HG02938 (cell line): ENCODE measurements around the gene PTGS2.
A peak's percentile ranks its signal among the peaks of the same experiment; 100 is the strongest.

Source experiments
- ATAC-seq: cut with Tn5 transposase; IDR thresholded peaks from one replicate; pipeline ENCODE4 v1.9.1; 2021; ENCODE audit warnings: mild to moderate bottlenecking, moderate library complexity; ENCODE audit not compliant: unreplicated experiment

Gene PTGS2

DNA sequence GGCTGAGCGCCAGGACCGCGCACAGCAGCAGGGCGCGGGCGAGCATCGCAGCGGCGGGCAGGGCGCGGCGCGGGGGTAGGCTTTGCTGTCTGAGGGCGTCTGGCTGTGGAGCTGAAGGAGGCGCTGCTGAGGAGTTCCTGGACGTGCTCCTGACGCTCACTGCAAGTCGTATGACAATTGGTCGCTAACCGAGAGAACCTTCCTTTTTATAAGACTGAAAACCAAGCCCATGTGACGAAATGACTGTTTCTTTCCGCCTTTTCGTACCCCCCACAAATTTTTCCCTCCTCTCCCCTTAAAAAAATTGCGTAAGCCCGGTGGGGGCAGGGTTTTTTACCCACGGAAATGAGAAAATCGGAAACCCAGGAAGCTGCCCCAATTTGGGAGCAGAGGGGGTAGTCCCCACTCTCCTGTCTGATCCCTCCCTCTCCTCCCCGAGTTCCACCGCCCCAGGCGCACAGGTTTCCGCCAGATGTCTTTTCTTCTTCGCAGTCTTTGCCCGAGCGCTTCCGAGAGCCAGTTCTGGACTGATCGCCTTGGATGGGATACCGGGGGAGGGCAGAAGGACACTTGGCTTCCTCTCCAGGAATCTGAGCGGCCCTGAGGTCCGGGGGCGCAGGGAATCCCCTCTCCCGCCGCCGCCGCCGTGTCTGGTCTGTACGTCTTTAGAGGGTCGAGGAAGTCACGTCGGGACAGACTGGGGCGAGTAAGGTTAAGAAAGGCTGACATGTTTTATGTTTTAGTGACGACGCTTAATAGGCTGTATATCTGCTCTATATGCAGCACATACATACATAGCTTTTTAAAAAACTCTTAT is at the start of gene PTGS2:
Gene PTGS2 (minus strand): TSS at position 179 of the 817 bp plus-strand sequence. CDS start 133 bp downstream, at position 46.
- peak; percentile 92 for ATAC-seq

DNA sequence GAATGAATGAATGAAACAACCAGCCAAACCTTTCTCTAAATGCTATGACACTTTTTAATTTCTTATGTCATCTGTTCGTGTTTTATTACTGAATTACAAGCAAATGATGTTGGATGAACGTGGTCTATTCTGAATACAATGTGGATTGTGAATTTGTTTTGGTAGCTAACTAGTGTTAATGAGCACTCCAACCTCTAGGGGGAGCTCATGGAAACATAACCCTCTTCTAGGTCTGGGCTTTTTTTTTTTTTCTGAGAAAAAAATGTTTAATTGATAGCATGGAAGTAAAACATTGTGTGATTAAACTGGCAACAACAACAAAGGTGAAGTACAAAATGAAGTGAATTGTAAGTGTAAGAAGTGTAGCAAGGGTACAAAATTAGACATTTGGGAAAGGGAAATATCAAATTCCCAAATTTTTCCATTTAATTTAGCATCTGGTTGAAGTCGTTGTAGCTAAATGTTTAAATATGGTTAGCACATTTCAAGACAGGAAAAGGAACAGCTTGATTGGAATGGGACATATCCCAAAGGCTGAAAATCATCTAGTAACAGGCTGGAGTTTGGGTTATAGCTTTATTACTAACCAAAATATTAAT is 42.6 kb upstream of the PTGS2 start:
- peak; percentile 83 for ATAC-seq

DNA sequence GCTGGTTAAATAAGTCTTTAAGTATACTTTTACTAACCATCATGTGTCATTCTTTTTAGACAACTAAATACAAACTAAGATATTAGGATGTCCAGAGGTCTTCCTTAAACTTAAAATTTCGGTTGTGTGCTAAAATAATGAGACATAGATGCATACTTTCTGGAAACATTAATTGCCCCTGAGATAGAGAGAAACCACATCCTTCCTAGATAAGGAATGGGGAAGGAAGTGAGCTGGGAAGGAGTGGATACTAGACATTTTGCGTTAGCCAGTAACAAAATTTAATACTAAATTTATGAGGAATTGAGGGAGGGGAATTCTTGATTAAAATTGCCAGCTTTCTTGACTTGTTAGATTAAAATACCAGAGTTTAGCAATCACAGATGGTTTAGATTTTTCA is 37.1 kb upstream of the PTGS2 start:
- ATAC-seq: no peak

DNA sequence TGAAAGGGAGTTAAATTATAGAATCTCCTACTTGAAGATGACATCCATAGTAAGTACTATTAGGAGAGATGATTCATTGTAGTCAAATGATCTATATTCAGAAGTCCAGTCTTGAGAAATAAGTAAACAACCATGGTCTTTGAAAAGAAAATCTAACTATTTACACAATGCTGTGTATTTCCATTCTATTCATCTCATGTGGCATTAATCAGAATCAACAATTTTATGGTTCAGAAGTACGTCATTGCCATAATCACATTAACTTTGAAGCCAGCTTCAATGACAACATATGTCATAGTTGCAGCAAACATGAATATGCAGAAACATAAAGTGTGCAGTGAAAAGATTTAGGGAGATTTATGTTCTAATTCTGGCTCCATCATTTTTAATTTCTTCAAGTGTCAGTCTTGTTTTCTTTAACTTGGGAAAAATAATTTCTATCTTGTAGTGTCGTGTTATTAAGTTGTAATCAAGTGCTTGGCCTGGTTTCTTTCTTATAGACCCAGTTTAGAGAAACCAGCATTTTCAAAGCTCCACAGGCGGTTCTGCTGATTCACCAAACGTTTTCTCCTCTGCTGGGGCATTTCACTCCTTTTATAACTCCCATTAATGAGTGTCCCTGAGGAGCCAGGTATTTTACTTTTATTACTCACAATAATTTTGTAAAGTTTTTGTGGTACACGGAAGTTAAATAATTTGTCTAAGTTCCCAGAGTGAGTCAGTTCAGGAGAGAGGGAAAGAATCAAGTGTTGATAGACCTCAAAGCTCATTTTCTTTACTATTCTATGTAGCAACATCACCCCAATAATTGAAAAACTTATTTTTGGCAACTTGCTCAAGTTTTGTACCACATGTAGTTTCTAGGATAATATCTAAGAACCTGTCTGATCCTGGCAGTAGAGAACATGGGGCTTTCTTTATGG is 35.9 kb upstream of the PTGS2 start:
- ATAC-seq: no peak

DNA sequence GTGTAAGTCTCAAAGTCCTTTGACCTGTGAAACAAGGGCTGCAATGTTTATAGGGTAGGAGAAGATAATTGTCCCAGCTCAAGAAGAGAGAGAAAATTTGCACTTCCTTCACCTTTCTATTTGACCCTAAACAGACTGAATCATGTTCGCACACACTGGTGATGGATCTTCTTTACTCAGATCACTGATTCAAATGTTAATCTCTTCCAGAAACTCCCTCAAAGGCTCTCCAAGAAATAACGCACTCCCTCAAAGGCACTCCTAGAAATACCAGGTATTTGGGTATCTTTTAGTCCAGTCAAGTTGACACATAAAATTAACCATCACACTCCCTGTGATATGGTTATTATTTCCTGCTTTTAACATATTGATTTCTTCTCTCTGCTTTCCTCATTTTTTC is 30.5 kb upstream of the PTGS2 start:
- no peak for ATAC-seq

DNA sequence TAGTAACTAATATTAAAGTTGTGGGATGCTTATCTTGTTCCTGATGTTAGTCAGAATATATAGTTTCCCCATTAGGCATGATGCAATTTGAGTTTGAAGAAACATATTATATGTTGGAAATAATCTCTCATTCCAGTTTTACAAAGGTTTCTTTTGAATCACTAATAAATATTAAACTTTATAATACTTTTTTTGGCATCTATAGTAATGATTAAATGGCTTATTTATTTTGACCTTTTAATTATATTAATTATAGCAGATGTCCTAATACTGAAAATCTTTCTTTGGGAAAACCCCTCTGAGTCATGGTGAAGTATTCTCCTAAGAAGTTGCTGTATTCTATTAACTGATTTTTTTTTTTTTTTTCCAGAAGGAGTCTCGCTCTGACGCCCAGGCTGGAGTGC is 28.5 kb upstream of the PTGS2 start:
- ATAC-seq: no peak

DNA sequence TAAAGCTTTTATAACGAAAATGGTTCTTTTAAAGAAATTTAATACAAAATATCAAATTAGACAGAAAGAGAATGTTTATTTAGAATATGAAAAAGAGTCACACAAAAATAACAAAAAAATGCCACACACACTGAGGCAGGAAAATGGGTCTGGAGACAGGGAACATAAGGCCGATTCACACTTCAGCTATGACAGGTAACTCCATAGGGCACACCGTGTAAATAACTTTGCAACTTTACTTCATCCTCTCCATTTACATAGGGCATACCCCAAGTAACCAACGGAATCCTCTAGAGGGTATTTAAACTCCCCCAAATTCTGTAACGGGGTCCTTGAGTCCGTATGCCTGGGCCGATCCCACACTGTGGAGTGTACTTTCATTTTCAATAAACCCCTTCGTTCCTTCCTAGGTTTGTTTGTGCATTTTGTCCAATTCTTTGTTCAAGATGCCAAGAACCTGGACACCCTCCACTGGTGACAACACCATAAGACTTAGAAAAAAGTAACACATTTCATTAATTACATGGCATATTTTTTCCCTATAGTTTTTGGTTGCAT is 23.1 kb upstream of the PTGS2 start:
- ATAC-seq: no peak

DNA sequence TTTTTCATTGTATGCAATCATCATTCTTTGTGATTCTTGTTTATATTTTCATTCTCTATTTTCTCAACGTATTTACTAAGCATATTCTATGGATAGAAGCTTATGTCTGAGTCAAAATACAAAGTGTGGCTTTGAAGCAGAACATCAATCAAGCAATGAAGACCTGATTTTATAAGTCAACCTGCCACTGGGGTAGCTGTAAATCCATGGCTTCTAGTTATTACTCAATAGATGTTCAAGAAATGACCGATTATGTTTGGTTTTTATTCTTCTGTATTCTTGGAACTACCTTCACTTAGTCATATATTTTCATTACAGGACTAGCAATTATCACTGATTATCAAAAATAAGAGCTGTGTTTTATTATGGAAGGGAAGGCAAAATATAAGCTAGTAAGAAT is 20.5 kb upstream of the PTGS2 start:
- ATAC-seq: no peak

DNA sequence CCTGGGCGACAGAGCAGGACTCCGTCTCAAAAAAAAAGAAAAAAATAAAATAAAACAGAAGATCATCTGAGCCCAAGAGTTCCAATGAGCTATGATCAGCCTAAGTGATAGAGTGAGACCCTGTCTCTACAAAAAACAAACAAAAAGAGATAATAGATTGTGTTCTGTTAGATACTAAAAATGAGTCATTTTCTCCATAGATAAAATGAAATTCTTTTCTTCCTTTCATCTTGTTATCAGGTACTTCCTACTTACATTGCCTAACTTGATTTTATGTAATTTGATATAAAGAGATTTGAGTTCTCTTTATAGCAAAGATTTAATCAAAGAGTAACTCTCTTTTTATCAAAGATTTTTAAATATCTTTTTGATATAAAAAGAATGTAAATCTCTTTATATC is 19.3 kb upstream of the PTGS2 start:
- ATAC-seq: no peak

DNA sequence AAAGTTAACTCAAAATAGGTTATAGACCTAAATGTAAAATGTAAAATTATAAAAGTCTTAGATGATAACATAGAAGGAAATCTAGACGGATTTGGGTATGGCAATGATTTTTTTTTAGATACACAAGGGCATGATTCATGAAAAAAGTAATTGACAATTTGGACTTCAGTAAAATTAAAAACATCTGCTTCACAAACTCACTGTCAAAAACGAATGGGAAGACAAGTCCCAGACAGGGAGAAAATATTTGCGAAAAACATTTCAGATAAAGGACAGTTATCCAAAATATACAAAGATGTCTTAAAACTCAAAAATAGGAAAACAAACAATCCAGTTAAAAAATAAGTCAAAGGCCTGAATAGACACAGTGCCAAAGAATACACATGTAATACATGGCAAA is 9.7 kb upstream of the PTGS2 start:
- ATAC-seq: no peak

DNA sequence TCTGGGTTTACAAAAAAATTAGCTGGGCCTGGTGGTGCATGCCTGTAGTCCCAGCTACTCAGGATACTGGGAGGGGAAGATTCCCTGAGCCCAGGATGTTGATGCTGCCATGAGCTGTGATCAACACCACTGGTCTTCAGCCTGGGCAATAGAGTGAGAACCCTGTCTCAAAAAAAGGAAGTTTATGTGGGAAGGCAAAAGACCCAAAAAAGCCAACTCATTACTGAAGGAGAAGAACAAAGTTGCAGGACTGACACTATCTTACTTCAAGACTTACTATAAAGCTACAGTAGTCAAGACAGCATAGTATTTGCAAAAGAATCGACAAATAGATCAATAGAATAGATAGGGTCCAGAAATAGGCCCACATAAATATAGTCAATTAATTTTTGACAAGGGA is 9.2 kb upstream of the PTGS2 start:
- no peak for ATAC-seq

DNA sequence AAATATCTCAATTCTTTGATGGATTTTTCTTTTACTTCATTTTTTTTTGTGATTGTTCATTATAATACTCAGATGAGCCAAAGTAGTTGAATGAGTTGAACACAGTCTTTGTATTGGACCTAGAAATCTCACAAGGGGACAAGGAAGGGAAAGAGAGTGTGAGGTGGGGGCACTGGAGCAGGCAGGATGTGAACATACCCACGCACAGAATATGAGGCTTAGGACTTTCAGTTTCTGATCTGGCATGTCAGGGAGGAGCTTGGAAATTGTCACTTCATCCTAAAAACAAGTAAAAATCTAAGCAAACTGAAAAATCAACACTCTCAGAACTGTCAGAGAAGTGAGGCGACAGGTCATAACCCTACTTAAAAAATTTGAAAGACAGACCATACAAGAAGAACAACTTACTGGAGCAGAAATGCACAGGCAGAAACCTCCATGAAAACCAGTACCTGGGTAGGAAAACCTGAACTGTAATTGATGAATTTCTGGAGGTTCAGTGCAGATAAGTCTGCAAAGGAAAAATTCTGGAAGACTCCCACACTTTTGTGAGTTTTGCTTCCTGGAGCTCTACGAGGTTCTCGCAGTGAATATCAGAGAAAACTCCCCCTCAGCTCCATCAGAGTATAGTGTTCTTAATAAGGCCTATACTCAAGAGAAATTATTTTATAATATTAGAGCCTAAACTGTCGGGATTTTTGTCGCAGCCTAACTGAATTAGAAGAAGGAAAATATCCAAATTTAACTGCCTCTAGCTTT is 3.6 kb upstream of the PTGS2 start:
- ATAC-seq: no peak

DNA sequence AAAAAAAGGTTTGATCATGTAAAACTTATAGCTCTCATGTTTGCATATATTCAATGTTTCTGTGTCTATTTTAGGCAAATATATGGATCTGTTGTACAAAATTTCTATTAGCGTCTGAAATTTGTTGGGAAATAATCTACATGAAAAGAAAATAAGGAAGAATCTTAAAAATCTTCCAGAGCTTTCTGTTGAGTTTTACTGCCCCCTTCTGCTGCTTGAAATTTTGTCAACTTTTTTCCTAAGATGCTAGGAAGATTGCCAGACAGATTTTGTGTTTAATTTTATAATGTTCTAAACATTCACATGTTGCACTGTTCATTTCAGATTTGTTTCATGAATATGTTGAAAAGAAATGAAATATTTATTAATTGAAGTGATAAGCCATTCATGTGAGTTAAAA is 2.5 kb upstream of the PTGS2 start:
- ATAC-seq: no peak

DNA sequence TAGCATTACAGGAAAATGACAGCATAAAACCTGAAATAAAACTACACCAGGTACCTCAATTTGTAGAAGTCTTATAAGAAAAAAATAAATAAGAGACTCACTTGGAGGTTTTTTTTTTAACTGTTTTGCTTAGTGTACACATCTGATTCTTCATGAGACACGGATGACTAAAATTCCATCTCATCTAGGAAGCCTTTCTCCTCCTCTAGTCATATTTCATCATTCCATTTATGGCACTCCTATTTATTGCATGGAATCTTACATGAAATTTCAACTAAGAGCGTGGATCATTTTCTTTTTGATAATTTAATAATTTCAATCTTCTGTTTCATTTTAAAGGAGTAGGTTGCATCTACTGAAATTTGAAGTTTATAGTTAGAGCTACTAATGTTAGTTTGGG is 1.6 kb upstream of the PTGS2 start:
- ATAC-seq: no peak

DNA sequence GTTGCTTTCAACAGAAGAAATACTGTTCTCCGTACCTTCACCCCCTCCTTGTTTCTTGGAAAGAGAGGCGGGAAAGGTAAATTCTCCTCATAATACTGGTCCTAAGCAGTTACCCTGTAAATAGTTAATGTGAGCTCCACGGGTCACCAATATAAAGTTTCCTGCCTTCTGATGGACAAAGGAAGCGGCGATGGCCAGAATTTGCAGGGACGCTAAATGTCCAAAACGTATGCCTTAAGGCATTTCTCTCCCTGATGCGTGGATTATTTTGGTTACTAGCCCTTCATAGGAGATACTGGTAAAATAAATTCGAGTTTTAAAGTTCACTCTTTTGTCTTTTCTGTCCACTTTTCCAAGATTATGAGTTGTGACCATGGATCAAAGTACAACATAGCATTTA is 898 bp upstream of the PTGS2 start:
- ATAC-seq: no peak

DNA sequence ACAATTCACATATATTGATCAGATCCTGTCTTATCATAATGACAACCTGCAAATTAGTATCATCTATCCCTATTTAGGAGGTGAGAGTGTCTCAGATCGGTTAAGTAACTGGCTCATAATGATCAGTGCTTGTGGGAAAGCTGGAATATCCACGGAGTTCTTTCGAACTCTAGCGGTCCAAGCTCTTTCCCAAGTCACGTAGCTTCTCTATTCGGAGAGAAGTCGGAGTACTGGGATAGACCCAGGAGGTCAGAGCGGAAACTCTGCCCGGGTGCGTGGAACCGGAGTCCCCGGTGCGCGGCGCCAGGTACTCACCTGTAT is 339 bp downstream of the PTGS2 start:
- peak; percentile 10 for ATAC-seq

DNA sequence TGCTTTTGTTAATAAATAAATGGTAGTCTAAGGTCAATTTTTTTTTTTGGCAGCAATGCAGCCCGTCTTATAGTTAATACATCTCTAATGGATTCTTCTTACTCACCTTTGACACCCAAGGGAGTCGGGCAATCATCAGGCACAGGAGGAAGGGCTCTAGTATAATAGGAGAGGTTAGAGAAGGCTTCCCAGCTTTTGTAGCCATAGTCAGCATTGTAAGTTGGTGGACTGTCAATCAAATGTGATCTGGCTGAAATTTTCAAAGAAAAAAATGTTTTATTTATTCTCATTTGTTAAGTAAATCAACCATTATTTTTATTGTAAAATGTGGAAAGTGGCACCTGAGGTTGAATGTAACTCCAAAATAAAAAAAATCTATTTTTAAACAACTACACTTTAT is 2.1 kb downstream of the PTGS2 start:
- ATAC-seq: no peak

DNA sequence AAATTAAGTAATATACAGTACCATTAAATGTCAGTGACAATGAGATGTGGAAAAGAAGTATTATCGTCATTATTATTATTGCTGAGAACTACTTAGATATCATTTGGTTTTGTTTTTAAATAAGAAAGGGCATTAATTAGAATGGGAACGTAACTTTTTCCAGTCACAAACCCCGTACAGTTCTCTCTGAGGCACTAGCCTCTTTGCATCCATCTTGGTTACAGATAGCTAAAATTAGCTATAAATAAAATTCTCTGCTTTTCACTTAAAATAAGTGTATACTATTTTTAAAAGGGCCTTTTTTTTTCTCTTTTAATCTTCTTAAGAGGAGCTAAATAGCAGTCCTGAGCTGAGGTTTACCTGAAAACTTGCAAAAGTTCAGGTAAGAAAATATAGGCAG is 7.6 kb downstream of the PTGS2 start:
- ATAC-seq: no peak

DNA sequence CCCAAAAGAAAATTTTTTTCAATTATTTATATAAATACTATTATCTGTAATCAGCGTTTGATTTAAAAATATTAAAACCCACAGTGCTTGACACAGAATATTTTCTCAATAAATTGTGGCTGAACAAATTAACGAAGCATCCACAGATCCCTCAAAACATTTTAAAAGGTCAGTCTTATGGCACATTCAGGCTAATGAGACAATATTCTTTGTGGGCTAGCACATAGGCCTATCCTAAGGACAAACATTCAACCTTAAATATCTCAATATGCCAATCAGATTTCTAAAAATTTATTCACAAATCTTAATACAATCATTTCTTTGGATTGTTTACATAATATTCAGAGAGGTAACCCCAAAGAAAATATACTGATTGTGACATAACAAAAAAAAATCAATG is 8.1 kb downstream of the PTGS2 start:
- no peak for ATAC-seq

DNA sequence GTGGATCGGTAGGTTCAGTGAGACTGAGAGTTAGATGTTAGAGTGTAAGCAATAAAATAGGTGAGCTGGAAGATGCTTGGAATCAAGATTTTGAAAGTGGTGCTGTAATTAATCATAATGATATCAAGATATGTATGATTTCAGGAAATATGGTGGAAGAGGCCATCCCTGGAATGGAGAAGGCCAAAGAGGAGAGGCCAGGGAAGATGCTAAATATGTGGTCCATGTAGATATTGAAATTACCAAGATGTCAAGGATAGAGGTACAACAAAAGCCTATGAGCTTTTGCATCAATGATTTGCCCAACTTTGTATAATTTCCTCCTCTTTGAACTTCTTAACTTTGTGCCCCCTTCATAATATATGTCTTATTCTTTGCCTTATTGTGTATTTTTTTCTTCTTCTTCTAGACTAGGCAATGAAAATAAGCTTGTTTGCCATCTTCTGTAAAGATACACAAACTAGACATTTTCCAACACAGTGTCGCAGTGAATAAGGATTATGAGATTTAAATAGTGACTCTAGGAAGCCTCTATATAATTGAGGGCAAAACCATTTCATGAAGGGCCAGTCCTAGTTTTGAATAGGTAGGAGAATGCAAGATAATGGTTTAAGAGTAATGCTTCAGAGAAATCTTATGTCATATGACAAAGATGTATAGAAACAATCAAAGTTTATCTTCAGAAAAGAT is 8.9 kb downstream of the PTGS2 start:
- ATAC-seq: no peak
